HG02870 (cell line): ENCODE results near the gene CCDC124.

Experiments used
- ATAC-seq: cut with Tn5 transposase; IDR thresholded peaks from one replicate; pipeline ENCODE4 v1.9.1; 2021; ENCODE audit warnings: mild to moderate bottlenecking, moderate library complexity; ENCODE audit not compliant: unreplicated experiment

The CCDC124 gene

GRCh38 chr19:17951990-17952976, 19.5 kb downstream of the CCDC124 start:
- no peak for ATAC-seq

GRCh38 chr19:17953316-17953801, 20.5 kb downstream of the CCDC124 start:
- no peak for ATAC-seq

GRCh38 chr19:17953869-17954268, 21.1 kb downstream of the CCDC124 start:
- ATAC-seq = no peak

- no peak for ATAC-seq
Measured at GRCh38 chr19:17954401-17954800, 21.6 kb downstream of the CCDC124 start.

GRCh38 chr19:17957149-17957849, 24.5 kb downstream of the CCDC124 start:
- ATAC-seq = no peak

- ATAC-seq = no peak
Measured at GRCh38 chr19:17957885-17958284, 25.1 kb downstream of the CCDC124 start.

GRCh38 chr19:17963936-17964691, 31.3 kb downstream of the CCDC124 start:
- ATAC-seq = no peak

GRCh38 chr19:17965370-17966128, 32.7 kb downstream of the CCDC124 start:
- no peak for ATAC-seq

GRCh38 chr19:17966129-17966483, 33.3 kb downstream of the CCDC124 start:
- no peak for ATAC-seq

GRCh38 chr19:17966550-17967256, 33.9 kb downstream of the CCDC124 start, which contains the start of gene KCNN1:
TSS of gene KCNN1 (plus strand) at chr19:17967107. CDS start at chr19:17973889, 6,782 bp downstream.
- ATAC-seq = no peak

- ATAC-seq = no peak
Measured at GRCh38 chr19:17967257-17968051, 34.6 kb downstream of the CCDC124 start.

- ATAC-seq = no peak
Measured at GRCh38 chr19:17968362-17968761, 35.5 kb downstream of the CCDC124 start.

- no peak for ATAC-seq
Measured at GRCh38 chr19:17969096-17969792, 36.4 kb downstream of the CCDC124 start.

GRCh38 chr19:17972230-17972629, 39.4 kb downstream of the CCDC124 start:
- no peak for ATAC-seq

GRCh38 chr19:17973759-17974158, 40.9 kb downstream of the CCDC124 start:
- no peak for ATAC-seq

- ATAC-seq = no peak
Measured at GRCh38 chr19:17974551-17974950, 41.7 kb downstream of the CCDC124 start.

GRCh38 chr19:17975032-17975431, 42.2 kb downstream of the CCDC124 start:
- ATAC-seq = no peak

GRCh38 chr19:17977021-17977420, 44.2 kb downstream of the CCDC124 start:
- no peak for ATAC-seq
